WI38 (cell line): ENCODE results near the gene C22orf15.

Experiments
- H3K4me3 ChIP-seq: 2 replicates; pipeline ENCODE4 v1.5.1; 2011; ENCODE audit warnings: low read depth, mild to moderate bottlenecking, control low read depth, low read length
- CTCF ChIP-seq: IDR thresholded peaks from 2 replicates; pipeline ENCODE4 v1.5.1; 2012; ENCODE audit warnings: low read depth, mild to moderate bottlenecking, control low read depth, low read length

The C22orf15 gene

GRCh38 chr22:23751441-23751996 is 11.3 kb upstream of the C22orf15 start:
- peak overlapping the region; percentile 81 for H3K4me3 ChIP-seq
- TF ChIP-seq CTCF: no peak

GRCh38 chr22:23752090-23752691 is 10.6 kb upstream of the C22orf15 start:
- no peak for TF ChIP-seq CTCF
- H3K4me3 ChIP-seq: no peak overlapping the region

- no peak for TF ChIP-seq CTCF
- no peak overlapping the region for H3K4me3 ChIP-seq
Observed at GRCh38 chr22:23752750-23753149, 10.0 kb upstream of the C22orf15 start.

- TF ChIP-seq CTCF: no peak
- no peak overlapping the region for H3K4me3 ChIP-seq
Observed at GRCh38 chr22:23753385-23753784, 9.4 kb upstream of the C22orf15 start.

GRCh38 chr22:23754220-23754919 is 8.4 kb upstream of the C22orf15 start, which contains the start of gene VPREB3:
VPREB3 (minus strand) TSS chr22:23754425; CDS start chr22:23754363, 62 bp downstream.
- TF ChIP-seq CTCF: no peak
- no peak within 1 kb of the TSS for H3K4me3 ChIP-seq

- H3K4me3 ChIP-seq: no peak overlapping the region
- no peak for TF ChIP-seq CTCF
Observed at GRCh38 chr22:23754980-23755636, 7.7 kb upstream of the C22orf15 start.

- no peak overlapping the region for H3K4me3 ChIP-seq
- TF ChIP-seq CTCF: no peak
Observed at GRCh38 chr22:23755711-23756110, 7.1 kb upstream of the C22orf15 start.
